D721Med (cell line): ENCODE data around the gene TTC7B.

Experiments
- DNase-seq: peaks from one replicate; pipeline ENCODE4 v3.0.0; 2011; ENCODE audit warnings: low spot score; ENCODE audit not compliant: insufficient read length
- FAIRE-seq: peaks from 2 replicates; lab custom pipeline; 2011; peaks lifted over from hg19 to GRCh38; lab: Jason Lieb, UNC
- CTCF ChIP-seq: IDR thresholded peaks from 2 replicates; pipeline ENCODE4 v1.5.1; 2012; ENCODE audit warnings: mild to moderate bottlenecking, control low read depth; ENCODE audit not compliant: insufficient read depth; ENCODE audit errors: missing control alignments

The TTC7B gene

GRCh38 chr14:90610346-90611040, 205.7 kb downstream of the TTC7B start:
- DNase-seq, result no peak
- no peak for TF ChIP-seq CTCF
- FAIRE-seq, result no peak

GRCh38 chr14:90609376-90609775, 206.9 kb downstream of the TTC7B start:
- no peak for TF ChIP-seq CTCF
- FAIRE-seq (no peak), DNase-seq (no peak)

- DNase-seq, result no peak
- FAIRE-seq, result no peak
- TF ChIP-seq CTCF, result no peak
Measured at GRCh38 chr14:90608929-90609341, 207.3 kb downstream of the TTC7B start.

- DNase-seq (no peak), FAIRE-seq (no peak)
- no peak for TF ChIP-seq CTCF
Measured at GRCh38 chr14:90608281-90608680, 207.9 kb downstream of the TTC7B start.

- FAIRE-seq, result no peak
- TF ChIP-seq CTCF, result no peak
- DNase-seq, result no peak
Measured at GRCh38 chr14:90607141-90607540, 209.1 kb downstream of the TTC7B start.

GRCh38 chr14:90606434-90606833, 209.8 kb downstream of the TTC7B start:
- no peak for FAIRE-seq
- TF ChIP-seq CTCF, result no peak
- DNase-seq, result no peak

GRCh38 chr14:90605430-90605829, 210.8 kb downstream of the TTC7B start:
- no peak for TF ChIP-seq CTCF
- no peak for FAIRE-seq
- DNase-seq, result no peak
